Stimulated activated naive CD8-positive, alpha-beta T cell treated with anti-CD3 and anti-CD28 coated beads, Interleukin-15, amount 100 ng/mL, for 72 hours (primary cell): ENCODE measurements around the gene PHC2.

ENCODE experiments used
- ATAC-seq: fragments of 150-1000 bp; cut with Tn5 transposase; 2 replicates; pipeline ENCODE4 v1.10.0; 2021; ENCODE audit warnings: mild to moderate bottlenecking, moderate library complexity
- DNase-seq, 2 donors: peaks; one replicate each; pipeline ENCODE4 v3.0.0; 2021 to 2022
- H3K27ac Mint-ChIP-seq, 2 donors: one replicate each; pipeline ENCODE4 v1.8.0; 2022; ENCODE audit warnings: mild to moderate bottlenecking in 2 of 2, mixed read lengths in 2 of 2, moderate library complexity in 2 of 2
- H3K27me3 Mint-ChIP-seq: one replicate; pipeline ENCODE4 v1.8.0; 2022; ENCODE audit warnings: mixed read lengths
- H3K4me1 Mint-ChIP-seq: one replicate; pipeline ENCODE4 v1.8.0; 2022; ENCODE audit warnings: mild to moderate bottlenecking, mixed read lengths
- H3K4me3 Mint-ChIP-seq, 2 donors: one replicate each; pipeline ENCODE4 v1.8.0; 2022; ENCODE audit warnings: mild to moderate bottlenecking in 2 of 2, mixed read lengths in 2 of 2, moderate library complexity in 1 of 2
- H3K9me3 Mint-ChIP-seq, 2 donors: one replicate each; pipeline ENCODE4 v1.8.0; 2022; ENCODE audit warnings: mixed read lengths in 2 of 2

Gene PHC2, protein sequence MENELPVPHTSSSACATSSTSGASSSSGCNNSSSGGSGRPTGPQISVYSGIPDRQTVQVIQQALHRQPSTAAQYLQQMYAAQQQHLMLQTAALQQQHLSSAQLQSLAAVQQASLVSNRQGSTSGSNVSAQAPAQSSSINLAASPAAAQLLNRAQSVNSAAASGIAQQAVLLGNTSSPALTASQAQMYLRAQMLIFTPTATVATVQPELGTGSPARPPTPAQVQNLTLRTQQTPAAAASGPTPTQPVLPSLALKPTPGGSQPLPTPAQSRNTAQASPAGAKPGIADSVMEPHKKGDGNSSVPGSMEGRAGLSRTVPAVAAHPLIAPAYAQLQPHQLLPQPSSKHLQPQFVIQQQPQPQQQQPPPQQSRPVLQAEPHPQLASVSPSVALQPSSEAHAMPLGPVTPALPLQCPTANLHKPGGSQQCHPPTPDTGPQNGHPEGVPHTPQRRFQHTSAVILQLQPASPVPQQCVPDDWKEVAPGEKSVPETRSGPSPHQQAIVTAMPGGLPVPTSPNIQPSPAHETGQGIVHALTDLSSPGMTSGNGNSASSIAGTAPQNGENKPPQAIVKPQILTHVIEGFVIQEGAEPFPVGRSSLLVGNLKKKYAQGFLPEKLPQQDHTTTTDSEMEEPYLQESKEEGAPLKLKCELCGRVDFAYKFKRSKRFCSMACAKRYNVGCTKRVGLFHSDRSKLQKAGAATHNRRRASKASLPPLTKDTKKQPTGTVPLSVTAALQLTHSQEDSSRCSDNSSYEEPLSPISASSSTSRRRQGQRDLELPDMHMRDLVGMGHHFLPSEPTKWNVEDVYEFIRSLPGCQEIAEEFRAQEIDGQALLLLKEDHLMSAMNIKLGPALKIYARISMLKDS

DNA sequence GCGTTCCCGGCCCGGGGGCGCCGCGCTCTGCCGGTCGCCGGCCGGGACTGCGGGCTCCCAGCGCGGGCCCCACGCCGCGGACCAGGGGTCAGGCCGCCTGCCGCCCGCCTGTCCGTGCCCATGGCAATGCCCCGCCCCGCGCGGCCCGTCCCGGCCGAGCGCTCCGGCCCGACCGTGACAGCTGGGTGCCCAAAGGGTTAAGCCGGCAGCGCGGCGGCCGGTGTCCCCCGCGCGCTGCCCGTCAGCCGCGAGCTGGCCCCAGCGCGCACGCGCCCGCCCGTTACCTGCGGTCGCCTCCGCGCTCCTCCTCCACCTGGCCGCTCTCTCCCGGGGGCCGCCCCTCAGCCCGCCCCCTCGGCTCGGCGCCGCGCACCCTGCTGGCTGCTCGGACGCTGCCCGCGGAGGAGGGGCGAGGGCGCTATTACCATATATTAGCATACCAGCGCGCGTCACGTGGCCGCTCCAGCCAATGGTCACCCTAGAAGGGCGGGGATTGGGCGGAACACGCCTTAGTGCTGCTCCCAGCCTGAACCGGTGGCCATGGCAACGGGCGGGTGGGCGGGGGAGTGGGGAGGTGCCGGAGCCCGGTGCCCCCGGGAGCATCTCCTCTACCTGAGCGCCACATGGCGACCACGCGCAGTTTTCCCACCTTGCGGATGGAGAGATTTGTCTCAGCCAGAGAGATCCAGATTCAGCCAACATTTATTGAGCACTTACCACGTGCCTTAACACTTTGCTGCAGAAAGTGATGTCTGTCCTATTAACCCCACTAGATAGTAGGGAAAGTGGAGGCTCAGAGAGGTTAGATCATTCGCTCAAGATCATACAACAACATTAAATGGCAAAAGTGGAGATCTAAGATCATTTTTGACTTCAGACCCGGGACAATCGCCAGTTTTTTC lies at the start of gene PHC2:
PHC2 (minus strand) TSS at position 404 of the 902 bp plus-strand sequence. CDS start 55,556 bp downstream, outside the sequence.
- H3K4me1 Mint-ChIP-seq = peaks cover 6% of the 10 kb centered on the region
- no peak within 1 kb of the TSS for H3K27ac Mint-ChIP-seq
- H3K9me3 Mint-ChIP-seq = no peaks in the 10 kb centered on the region
- H3K4me3 Mint-ChIP-seq = peak within 1 kb of the TSS; percentile 59 to 64
- peak; percentile 87 to 92 for DNase-seq
- H3K27me3 Mint-ChIP-seq = peaks cover 2% of the 10 kb centered on the region
- ATAC-seq = peak; percentile 97

DNA sequence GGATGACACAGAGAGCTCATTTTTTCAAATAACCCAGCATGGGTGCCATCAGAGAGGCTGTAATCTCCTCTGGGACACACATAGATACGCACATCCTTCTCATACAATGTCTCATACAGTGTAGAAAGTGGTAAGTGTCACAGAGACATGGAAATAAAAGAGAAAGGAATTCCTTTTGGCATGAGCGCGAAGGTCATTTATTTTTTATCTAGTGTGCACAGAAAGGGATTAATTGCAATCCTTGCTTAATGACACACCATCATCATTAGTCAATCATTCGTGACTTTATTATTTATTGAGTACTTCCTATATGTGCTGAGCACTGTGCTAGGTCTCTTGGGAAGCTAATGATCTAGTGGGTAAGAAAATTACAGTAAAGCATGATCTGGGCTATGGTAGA lies 46.6 kb upstream of the PHC2 start:
- Mint-ChIP-seq H3K27me3 (no peaks in the 10 kb centered on the region), H3K9me3 (no peaks in the 10 kb centered on the region), H3K27ac (no peak overlapping the region), H3K4me1 (peaks cover 14% of the 10 kb centered on the region), H3K4me3 (no peak overlapping the region)
- no peak for ATAC-seq
- DNase-seq = no peak

DNA sequence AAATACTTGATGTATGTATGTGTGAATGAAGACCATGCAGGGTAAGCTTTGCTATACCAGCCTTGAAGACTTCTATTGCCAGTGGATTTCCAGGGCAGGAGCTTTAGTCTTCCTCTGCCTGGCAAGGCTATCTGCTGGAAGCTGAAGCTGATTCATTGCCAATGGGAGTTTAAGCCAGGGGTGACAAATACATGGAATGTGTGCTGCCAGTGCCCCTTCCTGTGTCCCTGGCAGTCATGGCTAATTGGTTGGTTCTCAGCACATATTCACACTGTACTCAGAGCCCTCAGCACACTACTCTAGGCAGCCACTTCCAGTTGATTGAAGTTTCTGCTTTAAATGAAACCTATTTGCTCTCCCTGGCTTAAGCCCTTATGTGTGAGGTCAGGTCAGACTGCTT lies 43.0 kb upstream of the PHC2 start:
- Mint-ChIP-seq H3K27me3 (no peaks in the 10 kb centered on the region), H3K4me3 (peak overlapping the region in 1 of 2 donors; percentile 92), H3K4me1 (peaks cover 27% of the 10 kb centered on the region), H3K27ac (no peak overlapping the region), H3K9me3 (no peaks in the 10 kb centered on the region)
- ATAC-seq (no peak), DNase-seq (no peak)

DNA sequence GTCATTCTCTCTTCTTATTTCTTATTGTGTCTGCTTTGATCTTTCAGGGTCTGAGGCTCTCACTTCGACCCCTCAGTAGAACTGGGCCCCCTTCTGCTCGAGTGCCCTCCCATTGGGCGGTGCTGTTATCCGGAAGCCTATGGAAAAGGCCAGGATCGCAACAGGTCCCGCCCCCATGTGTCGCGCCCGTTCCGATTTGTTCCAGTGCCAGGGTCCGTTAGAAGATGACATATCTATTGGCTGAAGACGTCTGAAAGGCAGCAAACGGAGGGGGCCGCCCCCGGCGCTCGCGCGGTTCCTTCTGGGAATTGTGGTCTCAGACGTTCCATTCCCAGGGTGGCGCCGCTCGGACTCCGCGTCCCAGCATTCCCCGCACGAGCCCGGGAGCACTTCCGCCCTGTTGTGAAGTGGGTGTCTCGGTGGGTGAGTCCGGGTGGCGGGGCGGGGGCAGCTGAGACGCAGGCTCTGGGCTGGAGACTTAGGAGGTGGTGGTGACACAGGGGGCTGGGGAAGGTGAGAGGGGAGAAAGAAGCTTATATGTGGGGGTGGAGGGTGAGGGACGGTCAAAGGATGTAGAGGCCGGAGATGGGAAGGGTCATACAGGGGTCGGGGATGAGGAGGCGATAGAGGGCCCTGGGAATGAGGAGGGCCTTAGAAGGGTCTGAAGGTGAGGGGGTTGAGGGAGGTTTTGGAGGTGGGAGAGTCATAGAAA lies 41.5 kb upstream of the PHC2 start, which contains the start of gene ZSCAN20:
ZSCAN20 (plus strand) TSS at position 377 of the 712 bp plus-strand sequence. CDS start 6,644 bp downstream, outside the sequence.
- Mint-ChIP-seq H3K4me3 (peak within 1 kb of the TSS; percentile 86 to 92), H3K9me3 (no peaks in the 10 kb centered on the region), H3K27me3 (no peaks in the 10 kb centered on the region), H3K27ac (peak within 1 kb of the TSS; percentile 86 to 90), H3K4me1 (peaks cover 27% of the 10 kb centered on the region)
- DNase-seq (peak; percentile 79 to 87), ATAC-seq (peak; percentile 93)

DNA sequence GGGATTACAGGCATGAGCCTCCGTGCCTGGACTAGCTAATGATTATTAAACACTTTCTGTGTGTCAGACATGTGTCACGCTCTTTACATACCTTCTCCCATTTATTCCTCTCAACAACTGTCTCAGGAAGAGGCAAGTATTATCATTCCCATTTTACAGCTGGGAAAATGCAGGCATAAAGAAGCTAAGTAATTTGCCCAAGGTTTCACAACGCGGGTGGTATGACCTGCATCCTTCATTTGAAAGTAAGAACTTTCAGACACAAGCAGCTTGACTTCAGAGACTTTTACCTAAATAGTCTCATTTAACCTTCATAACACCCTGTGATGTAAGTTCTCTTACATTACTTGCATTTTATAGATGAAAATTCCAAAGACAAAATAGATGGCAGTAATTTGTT lies 40.5 kb upstream of the PHC2 start:
- no peak for ATAC-seq
- peak overlapping the region in 1 of 2 donors; percentile 92 for H3K4me3 Mint-ChIP-seq
- H3K9me3 Mint-ChIP-seq = no peaks in the 10 kb centered on the region
- DNase-seq = no peak
- H3K27ac Mint-ChIP-seq = no peak overlapping the region
- peaks cover 27% of the 10 kb centered on the region for H3K4me1 Mint-ChIP-seq
- no peaks in the 10 kb centered on the region for H3K27me3 Mint-ChIP-seq

DNA sequence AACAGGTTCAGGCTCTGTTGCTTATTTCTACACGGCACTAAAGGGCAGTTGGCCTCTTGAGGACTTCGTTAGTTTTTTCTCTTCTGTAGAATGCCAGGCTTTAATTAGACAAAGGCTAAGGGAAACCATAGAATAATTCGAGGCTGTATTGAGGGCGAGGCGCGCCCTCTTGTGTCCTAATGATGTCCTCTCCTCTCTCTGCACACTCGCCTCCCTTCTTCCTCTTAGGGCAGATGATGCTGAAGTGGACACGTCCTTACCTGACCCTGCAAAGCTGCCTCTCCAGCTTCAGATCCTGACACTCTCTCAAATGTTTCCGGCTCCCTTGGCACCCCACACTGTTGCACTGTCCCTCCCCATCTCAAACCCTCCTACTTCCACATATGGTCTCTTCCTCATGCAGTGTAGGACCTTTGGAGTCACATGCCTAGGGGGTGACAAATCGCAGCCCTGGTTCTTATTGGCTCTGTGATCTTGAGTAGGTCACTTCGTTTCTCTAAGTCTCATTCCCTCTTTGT lies 39.7 kb upstream of the PHC2 start:
- no peaks in the 10 kb centered on the region for H3K27me3 Mint-ChIP-seq

DNA sequence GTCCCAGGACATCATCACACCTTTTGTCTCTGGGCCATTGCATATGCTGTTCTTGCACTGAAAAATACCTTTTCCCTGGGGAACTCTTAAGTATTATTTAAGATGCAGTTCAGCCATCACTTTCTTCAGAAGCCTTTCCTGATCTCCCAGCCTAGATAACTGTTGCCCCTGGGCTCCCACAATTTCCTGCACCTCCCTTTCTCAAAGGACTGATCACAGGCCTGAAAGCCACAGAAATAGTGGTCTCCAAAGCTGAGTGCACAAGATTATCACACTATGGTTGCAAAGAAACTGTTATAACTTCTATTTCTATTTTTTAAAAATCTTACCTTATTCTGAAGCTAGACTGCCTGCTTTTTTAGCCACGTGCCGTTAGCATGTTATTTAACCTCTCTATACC lies 38.8 kb upstream of the PHC2 start:
- H3K27me3 Mint-ChIP-seq = no peaks in the 10 kb centered on the region
- DNase-seq = no peak
- peaks cover 27% of the 10 kb centered on the region for H3K4me1 Mint-ChIP-seq
- no peak for ATAC-seq
- H3K4me3 Mint-ChIP-seq = no peak overlapping the region
- no peaks in the 10 kb centered on the region for H3K9me3 Mint-ChIP-seq
- H3K27ac Mint-ChIP-seq = no peak overlapping the region

More for the DNA sequence above, 39.7 kb upstream of the PHC2 start:
- no peaks in the 10 kb centered on the region for H3K9me3 Mint-ChIP-seq
- DNase-seq = peak; percentile 52 to 63
- H3K4me3 Mint-ChIP-seq = peak overlapping the region; percentile 30 to 60
- peak; percentile 68 for ATAC-seq
- peaks cover 27% of the 10 kb centered on the region for H3K4me1 Mint-ChIP-seq
- no peak overlapping the region for H3K27ac Mint-ChIP-seq

DNA sequence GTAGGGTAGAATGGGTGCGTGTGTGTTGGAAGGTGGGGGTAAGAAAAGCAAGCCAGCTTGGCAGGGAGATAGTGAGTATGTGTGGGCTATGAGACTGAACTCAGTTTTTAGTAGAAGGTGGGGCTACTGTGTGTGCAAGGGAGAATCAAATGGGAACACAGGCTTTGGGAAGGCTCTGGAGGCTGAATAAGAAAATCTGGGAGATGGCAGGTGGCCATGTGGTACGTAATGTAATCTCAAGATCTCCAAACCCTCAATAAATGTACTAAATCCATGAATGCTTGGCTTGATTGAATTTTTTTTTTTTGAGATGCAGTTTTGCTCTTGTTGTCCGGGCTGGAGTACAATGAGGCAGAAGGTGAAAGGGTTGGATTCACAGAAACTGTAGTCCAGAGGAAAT lies 38.1 kb upstream of the PHC2 start:
- no peak for ATAC-seq
- no peak for DNase-seq
- Mint-ChIP-seq H3K27ac (no peak overlapping the region), H3K27me3 (no peaks in the 10 kb centered on the region), H3K4me1 (peaks cover 27% of the 10 kb centered on the region), H3K9me3 (no peaks in the 10 kb centered on the region), H3K4me3 (no peak overlapping the region)

DNA sequence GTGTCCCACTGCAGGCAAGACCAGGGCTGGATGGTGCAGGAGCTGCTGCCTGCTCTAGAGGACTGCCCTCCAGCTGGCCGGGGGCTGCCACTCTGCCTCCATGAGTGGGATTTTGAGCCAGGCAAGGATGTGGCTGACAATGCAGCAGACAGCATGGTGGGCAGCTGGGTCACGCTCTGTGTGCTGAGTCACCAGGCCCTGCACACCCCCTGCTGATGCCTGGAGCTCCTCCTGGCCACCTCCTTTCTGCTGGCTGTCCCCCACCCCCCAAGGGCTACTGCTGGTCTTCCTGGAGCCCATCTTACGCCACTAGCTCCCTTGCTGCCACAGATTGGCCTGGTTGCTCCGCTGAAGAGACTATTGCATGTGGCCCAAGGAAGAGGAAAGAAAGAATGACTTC lies 37.6 kb upstream of the PHC2 start:
- Mint-ChIP-seq H3K27me3 (no peaks in the 10 kb centered on the region), H3K27ac (no peak overlapping the region), H3K4me1 (peaks cover 24% of the 10 kb centered on the region), H3K9me3 (no peaks in the 10 kb centered on the region), H3K4me3 (no peak overlapping the region)
- no peak for ATAC-seq
- no peak for DNase-seq

DNA sequence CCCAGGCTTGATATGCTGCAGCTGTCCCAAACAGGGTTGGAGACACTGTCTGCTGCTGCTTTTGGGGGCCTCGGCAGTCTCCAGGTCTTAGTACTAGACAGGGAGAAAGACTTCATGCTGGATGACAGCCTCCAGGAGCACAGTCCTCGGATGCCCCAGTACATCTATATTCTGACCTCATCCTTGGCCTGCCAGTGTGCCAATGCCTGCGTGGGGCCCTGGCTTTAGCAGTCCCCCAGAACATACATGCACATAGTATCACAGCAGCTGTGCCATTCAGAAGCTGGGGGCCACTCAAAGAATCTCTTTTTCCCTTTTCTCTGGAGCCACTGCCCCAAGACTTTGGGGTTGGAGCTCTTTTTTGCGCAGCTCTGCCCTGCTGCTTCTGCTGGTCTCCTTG lies 37.1 kb upstream of the PHC2 start:
- ATAC-seq = no peak
- H3K4me1 Mint-ChIP-seq = peaks cover 19% of the 10 kb centered on the region

DNA sequence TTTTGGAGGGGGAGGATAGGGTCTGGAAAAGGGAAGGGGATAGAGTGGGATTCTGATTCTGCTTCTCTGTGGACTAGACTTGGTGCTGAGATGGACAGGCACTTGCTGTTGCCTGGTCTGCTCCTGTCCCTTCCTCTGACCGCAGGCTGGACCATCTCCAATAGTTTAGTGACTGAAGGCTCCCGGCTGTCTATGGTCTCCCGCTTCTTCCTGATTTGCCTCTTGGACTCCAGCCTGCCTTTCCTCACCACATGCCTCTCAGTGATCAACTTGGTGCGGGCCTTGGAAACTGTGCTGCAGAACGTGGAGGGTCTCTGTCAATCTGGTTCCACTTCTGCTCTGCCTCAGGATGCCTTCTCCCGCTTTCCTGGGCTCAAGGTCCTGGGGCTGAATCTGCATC lies 35.3 kb upstream of the PHC2 start:
- peak overlapping the region in 1 of 2 donors; percentile 52 for H3K27ac Mint-ChIP-seq
- no peaks in the 10 kb centered on the region for H3K27me3 Mint-ChIP-seq
- ATAC-seq (no peak), DNase-seq (no peak)
- peaks cover 7% of the 10 kb centered on the region for H3K4me1 Mint-ChIP-seq
- H3K9me3 Mint-ChIP-seq = no peaks in the 10 kb centered on the region
- H3K4me3 Mint-ChIP-seq = no peak overlapping the region

More for the DNA sequence above, 37.1 kb upstream of the PHC2 start:
- Mint-ChIP-seq H3K9me3 (no peaks in the 10 kb centered on the region), H3K27me3 (no peaks in the 10 kb centered on the region), H3K27ac (no peak overlapping the region), H3K4me3 (no peak overlapping the region)
- no peak for DNase-seq

DNA sequence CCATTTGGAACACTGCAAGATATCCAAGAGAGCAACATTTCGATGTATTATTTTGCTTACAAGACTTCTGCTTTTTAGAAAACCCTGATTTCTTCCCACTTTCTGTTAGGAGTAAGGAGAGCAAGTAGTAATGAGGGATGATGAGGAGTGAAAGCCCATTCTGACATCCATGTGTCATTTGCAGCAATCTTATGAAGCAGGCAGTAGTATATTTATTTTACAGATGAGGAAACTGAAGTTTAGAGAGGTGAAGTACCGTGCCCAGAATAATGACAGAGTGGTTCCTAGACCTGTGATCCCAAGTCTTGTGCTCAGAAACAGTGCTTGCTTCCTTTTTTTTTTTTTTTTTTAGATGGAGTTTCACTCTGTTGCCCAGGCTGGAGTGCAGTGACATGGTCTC lies 34.4 kb upstream of the PHC2 start:
- Mint-ChIP-seq H3K27ac (no peak overlapping the region), H3K4me3 (no peak overlapping the region), H3K27me3 (no peaks in the 10 kb centered on the region), H3K9me3 (no peaks in the 10 kb centered on the region), H3K4me1 (peaks cover under 1% of the 10 kb centered on the region)
- DNase-seq (no peak), ATAC-seq (no peak)

DNA sequence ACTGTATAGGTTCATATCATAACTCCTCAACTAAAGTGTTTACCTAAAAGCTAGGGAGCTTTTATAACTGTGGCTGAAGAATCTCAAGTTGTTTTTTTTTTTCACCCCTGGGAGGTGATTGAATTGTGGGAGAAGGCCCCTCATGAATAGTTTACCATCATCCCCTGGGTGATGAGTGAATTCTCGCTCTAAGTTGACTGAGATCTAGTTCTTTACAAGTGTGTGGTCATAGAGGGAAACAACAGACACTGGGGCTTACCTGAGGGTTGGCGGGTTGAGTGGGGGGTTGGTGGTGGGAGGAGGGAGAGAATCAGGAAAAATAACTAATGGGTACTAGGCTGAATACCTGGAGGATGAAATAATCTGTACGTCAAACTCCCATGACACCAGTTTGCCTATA lies 33.7 kb upstream of the PHC2 start:
- H3K4me1 Mint-ChIP-seq = no peaks in the 10 kb centered on the region
- H3K9me3 Mint-ChIP-seq = no peaks in the 10 kb centered on the region
- no peak for ATAC-seq
- no peak overlapping the region for H3K4me3 Mint-ChIP-seq
- DNase-seq = no peak
- no peak overlapping the region for H3K27ac Mint-ChIP-seq
- no peaks in the 10 kb centered on the region for H3K27me3 Mint-ChIP-seq

DNA sequence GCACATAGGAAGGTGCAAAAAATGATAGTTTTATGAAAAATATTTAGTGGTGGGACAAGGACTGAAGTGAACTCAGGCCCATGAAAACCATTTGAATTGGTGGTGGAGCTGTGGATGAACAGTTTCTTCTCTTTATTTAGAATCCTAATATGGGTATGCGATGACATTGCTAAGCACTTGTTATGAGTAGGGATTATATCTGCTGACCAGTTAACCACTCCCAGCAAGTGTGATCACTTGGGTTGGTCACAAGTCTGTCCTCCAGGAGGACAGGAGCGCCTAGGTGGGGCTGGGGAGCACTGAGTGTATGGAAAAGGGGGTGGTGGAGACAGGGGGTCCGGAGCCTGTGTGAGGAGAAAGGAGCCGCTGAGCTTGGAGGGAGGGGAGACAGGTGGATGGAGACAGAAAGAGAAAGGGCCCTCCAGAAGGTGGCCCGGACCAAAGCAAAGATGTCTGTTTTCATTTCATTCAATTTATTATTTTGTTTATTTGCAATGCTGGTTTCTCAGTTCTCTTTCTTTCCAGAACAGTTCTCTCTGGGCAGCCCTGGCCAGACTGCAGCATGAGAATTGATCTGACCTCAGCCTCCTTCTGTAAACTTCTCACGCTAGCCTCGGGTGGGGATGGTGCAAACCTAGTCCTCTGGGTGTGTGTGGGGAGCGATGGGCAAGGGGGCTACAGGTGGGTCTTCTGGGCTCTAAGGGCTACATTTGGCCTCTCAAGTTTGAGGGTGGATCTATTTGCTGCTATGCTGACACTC lies 31.7 kb upstream of the PHC2 start:
- no peaks in the 10 kb centered on the region for H3K27me3 Mint-ChIP-seq
- H3K27ac Mint-ChIP-seq = no peak overlapping the region
- ATAC-seq (no peak), DNase-seq (no peak)
- H3K9me3 Mint-ChIP-seq = no peaks in the 10 kb centered on the region
- H3K4me3 Mint-ChIP-seq = no peak overlapping the region
- no peaks in the 10 kb centered on the region for H3K4me1 Mint-ChIP-seq
